Stimulated activated CD8-positive, alpha-beta memory T cell treated with anti-CD3 and anti-CD28 coated beads, Interleukin-7, amount 100 ng/mL, for 4 hours (primary cell): ENCODE results near the gene CD300LG.
A peak's percentile ranks its signal among the peaks of the same experiment; 100 is the strongest.

ENCODE experiments used
- DNase-seq, 2 donors: peaks; one replicate each; pipeline ENCODE4 v3.0.0-alpha.2; 2020; ENCODE audit warnings: low read depth in 2 of 2

CD300LG gene

DNA sequence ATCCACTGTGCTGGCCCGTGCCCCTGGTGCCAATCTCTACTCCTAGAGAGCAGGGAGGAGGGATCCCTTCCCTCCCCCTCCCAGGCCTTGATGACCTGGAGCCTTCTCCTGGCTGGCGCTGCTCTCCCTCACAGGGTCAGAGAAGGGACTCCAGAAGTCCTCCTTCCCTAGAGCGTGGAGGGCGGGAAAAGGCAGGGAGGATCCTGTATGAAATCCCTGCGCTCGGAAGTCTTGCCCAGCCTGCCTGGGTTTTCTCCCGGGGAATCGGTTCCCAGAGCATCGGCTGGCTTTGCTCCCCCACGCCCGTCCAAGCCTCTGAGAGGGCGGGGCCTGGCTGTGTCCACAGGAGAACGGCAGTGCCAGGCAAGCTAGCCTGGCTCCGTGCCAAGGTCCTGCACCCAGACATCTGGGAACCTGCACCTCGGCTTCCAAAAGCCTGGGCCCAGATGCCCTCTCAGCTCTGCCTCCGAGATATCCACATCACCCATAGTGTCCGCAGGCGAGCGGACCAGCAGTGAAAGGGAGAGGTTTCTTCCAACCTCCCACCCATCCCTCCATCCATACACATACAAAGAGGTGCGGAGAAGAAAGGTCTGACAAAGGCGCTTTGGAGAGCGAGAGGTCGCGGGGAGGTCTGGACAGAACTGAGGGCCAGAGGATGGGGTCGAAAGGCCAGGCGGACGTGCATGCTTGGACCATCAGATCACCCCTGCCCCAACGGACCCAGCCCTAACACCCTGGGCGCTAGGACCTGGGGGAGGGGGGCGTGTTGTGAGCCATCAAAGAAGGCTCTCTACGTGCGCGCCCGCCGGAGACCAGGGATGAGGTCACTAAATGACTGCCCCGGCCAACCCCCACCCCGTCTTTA, 59.2 kb downstream of the CD300LG start:
- peak in 1 of 2 donors; percentile 8 for DNase-seq

- DNase-seq = no peak
Measured at GRCh38 chr17:43906951-43907424, 60.0 kb downstream of the CD300LG start.

- peak; percentile 12 to 43 for DNase-seq
Measured at GRCh38 chr17:43907425-43907981, 60.5 kb downstream of the CD300LG start, which contains the start of gene MPP2. TSS of gene MPP2 (minus strand) at chr17:43907536. CDS start at chr17:43904460, 3,076 bp downstream.

GRCh38 chr17:43907998-43908721, 61.2 kb downstream of the CD300LG start:
- DNase-seq = peak; percentile 29 to 31

GRCh38 chr17:43909537-43910231, 62.7 kb downstream of the CD300LG start:
- no peak for DNase-seq

DNA sequence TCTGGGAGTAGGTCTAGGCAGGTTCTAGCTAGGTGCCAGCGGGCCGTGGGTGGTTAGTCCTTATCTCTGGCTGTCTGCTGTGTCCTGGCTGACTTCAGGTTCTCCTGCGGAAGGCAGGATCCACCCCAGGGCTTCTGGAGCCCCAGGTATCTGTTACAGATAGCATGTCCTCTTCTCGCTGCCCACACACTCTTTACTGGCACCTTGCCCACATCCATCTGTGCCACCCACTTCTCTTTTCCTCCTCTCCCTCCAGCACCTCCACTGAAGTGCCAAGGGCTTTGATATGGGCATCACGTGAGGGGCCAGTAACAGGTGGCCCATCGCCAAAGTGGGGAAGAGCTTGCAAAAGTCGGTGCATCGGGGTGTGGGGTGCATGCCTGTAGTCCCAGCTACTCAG, 64.9 kb downstream of the CD300LG start:
- no peak for DNase-seq

DNA sequence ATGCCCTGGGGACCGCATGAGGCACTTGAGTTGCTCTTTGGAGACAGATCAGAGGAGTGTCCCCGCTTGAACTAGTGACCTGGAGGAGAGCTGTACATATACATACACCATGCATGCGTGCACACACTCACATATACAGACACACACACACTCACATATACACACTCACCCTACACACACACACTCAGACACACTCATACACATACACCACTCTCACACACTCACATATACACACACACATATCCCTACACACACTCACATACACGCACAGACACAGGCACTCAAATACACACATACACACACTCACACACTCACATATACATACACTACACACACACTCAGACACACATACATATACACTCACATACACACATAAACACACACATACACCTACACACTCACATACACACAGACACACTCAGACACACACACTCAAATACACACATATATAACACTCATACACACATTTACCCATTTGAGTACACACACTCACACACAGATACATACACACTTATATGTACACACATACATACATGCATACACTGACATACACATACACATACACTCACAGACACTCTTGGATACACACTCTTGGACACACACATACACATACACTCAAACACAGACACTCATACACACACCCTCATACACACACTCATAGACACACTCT, 65.8 kb downstream of the CD300LG start:
- DNase-seq = no peak
